Kidney capillary endothelial cell (primary cell): ENCODE data around the gene MEOX1.
A peak's percentile ranks its signal among the peaks of the same experiment; 100 is the strongest.

Source experiments
- DNase-seq: peaks from one replicate; pipeline ENCODE4 v3.0.0-alpha.2; 2018; ENCODE audit warnings: low spot score

MEOX1 gene

DNA sequence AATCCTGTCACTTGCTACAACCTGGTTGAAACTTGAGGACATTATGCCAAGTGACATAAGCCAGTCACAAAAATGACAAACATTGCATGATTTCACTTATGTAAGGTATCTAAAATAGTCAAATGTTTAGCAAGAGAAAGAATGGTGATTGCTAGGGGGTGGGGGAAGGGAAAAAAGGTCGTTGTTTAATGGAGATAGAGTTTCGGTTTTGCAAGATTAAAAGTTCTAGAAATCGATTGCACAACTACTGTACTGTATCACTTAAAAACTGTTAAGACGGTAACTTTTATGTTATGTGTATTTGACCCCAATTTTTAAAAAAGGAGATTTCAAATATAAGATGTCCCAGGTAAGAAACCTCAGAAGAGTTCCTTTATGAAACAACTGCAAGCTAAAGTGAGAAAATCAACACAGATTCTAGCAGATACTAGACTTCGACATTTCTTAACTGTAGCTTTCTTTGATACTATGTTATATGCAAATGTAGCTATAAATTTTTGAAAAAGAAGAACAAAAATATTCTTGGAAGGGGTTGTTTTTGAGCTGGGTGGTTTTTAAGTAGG is 5.9 kb downstream of the MEOX1 start:
- DNase-seq, result no peak

- no peak for DNase-seq
Observed at GRCh38 chr17:43652124-43652480, 9.6 kb downstream of the MEOX1 start.

DNA sequence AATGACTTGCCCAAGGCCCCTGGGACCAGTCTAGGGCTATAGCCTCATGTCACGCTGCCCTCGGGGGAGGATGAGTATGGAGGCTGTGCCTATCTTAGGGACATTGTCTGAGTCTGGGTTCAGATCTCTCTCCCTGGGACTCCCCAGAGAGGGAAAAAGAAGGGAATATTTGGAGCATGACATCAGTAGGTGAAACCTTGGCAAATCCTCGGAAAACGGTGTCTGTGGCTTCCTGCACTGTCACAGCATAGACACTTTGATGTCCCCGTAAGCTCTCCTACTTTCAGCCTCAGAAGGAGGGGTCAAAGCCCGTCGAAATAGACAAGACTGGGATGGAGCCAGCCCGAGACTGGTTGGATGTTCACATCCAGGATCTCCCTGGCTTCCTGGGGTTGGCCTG is 11.3 kb downstream of the MEOX1 start:
- no peak for DNase-seq

DNA sequence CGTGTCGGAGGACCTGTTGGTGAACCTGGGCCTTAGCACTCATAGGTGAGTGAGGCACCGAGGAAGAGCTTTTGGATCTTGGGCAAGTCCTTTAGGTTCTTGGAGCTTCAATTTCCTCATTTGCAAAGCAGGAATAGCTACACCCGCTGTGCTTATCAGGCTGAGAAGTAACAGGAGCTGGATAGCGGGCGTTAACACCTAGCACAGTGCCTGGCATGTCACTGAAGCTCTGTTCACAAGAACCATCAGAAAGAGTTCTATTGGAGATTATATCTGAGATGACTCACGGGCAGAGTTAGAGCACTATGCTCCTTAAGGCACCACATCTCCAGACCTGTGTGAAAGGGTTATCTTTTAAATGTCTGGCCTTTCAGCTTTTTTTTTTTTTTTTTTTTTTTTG is 12.8 kb downstream of the MEOX1 start:
- no peak for DNase-seq

GRCh38 chr17:43645765-43646481 is 15.8 kb downstream of the MEOX1 start:
- peak; percentile 49 for DNase-seq

GRCh38 chr17:43645450-43645764 is 16.3 kb downstream of the MEOX1 start:
- DNase-seq, result no peak

DNA sequence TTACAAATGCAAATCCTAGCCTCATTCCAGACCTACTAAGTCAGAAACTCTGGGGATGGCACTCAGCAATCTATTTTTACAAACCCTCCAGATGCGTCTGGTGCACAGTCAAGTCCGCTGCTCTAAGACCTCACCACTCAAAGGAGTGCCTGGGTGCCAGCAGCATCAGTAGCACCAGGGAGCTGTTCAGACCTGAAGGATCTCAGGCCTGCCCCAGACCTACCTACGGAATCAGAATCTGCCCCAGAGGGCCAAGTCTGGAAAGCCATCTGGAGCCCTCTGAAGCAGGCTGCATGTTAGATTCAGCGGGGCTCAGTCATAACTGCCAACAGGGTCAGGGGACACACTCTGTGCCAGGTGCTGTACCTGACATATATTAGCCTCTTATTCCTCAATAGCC is 17.6 kb downstream of the MEOX1 start:
- no peak for DNase-seq

- DNase-seq, result no peak
Observed at GRCh38 chr17:43641416-43641815, 20.3 kb downstream of the MEOX1 start.

DNA sequence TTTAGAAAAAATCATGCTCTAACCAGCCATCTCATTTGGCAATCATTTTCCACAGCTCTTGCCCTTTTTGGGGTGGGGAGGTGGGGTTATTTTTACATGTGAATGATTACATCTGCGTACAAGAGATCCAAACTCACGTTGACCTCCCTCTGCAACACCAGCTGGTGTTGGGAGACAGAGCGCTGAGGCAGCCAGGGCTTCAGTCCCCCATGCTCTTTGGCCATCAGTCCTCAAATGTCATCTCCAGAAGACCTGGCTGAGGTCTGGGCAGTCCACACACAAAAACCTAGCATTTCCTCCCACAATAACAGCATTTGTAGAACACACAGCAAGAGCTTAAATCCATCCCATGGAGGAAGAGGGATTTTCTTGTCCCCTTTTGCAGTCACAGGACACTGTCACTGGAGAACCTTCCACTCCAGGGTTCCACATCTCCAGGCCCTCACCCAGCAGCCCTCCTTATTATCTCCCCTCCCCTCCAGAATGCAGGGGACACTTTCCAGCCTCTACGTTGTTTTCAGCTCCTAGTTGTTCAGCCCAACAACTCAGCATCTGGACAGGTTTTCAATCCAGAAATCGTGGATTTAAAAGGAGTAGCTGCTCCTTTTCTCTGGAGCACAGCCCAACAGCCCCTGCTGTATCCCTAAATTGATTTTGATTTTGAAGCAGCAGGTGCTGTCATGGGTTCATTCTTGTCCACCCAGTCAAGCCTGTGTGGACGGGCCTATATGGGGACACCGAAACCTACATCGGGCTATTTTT is 21.1 kb downstream of the MEOX1 start:
- no peak for DNase-seq

DNA sequence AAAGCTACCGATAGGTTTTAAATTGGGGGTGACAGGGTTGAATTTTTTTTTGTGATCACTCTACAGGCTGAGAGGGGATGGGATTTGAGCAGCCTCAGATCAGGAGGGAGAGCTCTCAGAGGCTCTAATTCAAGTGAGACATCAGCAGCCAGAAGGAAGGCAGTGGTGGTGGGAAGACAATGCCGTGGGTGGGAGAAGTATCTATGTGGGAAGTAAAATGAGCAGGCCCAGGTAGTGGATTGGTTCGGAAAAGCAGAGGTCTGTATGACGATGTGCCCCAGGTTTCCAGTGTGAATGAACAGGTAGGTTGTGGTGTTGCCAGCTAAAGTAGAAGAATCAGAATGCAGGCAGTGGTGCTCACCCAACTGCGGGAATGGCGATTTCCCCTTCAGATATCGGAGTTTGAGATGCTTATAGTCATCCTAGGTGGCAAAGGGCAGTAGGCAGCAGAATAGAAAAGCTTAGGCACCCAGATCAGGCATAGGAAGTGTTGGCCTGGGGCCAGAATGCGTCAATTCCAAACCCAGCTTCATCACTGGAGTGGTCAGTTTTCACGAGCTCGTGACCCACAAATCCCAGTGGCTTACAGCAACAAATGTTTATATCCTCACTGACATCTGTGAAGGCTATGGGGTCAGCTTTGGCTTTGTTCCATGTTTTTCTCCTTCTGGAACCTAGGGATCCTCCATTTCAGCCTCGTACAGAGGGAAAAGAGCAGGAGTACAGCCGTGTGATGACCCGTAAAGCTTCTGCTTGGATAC is 24.0 kb downstream of the MEOX1 start:
- no peak for DNase-seq

- no peak for DNase-seq
Observed at GRCh38 chr17:43636426-43636825, 25.3 kb downstream of the MEOX1 start.

- DNase-seq, result no peak
Observed at GRCh38 chr17:43634591-43635125, 27.1 kb downstream of the MEOX1 start.

GRCh38 chr17:43632221-43632620 is 29.5 kb downstream of the MEOX1 start:
- DNase-seq, result no peak

GRCh38 chr17:43631429-43631828 is 30.3 kb downstream of the MEOX1 start:
- no peak for DNase-seq

GRCh38 chr17:43628089-43628650 is 33.6 kb downstream of the MEOX1 start:
- peak; percentile 26 for DNase-seq

DNA sequence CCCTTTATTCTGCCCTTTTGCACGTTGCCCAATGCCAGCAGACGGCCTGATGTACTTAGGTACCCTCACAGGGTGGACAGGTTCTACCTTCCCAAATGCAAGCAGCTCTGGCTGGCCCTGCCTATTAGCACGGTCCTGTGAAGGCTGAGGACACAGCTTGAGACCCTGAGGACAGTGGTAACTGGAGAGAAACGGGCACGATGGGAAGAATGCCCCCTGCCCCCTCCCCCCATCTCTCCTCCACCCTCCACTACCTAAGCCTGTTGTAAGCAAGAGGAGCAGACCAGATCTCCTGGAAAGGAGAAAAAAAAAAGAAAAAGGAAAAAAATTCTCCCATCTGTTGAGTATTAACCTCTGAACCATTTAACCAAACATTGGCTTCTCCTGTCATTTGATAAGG is 34.1 kb downstream of the MEOX1 start:
- DNase-seq, result no peak

DNA sequence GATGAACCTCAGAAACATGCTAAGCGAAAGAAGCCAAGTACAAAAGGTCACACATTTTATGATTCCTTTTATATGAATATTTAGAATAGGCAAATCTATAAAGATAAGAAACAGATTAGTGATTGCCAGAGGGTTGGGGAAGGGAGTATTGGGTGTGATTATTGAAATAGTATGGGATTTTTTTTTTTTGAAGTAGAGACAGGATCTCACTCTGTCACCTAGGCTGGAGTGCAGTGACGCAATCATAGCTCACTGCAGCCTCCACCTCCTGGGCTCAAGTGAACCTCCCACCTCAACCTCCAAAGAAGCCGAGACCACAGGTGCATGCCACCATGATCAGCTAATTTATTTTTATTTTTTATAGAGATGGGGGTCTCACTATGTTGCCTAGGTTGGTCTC is 35.7 kb downstream of the MEOX1 start:
- DNase-seq, result no peak

DNA sequence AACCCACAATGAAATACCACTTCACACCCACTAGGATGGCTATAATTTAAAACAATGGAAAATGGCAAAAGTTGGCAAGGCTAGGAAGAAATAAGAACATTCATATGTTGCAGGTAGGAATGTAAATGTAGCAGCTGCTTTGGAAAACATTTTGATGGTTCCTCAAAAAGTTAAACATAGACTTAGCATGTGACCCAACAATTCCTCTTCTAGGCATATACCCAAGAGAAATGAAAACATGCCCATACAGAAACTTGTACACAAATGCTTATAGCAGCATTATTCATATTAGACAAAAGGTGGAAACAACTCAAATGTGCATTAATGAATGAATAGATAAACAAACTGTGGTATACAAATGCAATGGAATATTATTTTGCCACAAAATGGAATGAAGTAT is 36.1 kb downstream of the MEOX1 start:
- no peak for DNase-seq

- no peak for DNase-seq
Observed at GRCh38 chr17:43620581-43620980, 41.1 kb downstream of the MEOX1 start.

DNA sequence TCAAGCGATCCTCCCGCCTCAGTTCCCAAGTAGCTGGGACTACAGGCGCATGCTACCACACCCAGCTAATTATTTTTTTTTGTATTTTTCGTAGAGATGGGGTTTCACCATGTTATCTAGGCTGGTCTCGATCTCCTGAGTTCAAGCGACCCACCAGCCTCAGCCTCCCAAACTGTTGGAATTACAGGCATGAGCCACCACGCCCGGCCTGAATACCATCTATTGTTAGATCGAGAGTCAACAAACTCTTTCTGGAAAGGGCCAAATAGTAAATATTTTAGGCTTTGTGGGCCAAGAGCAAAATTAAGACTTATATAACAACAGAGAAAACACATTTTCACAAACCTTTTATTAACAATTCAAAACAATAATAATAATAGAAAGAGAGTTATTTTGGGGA is 41.6 kb downstream of the MEOX1 start:
- DNase-seq, result no peak

- no peak for DNase-seq
Observed at GRCh38 chr17:43619705-43620104, 42.0 kb downstream of the MEOX1 start.

DNA sequence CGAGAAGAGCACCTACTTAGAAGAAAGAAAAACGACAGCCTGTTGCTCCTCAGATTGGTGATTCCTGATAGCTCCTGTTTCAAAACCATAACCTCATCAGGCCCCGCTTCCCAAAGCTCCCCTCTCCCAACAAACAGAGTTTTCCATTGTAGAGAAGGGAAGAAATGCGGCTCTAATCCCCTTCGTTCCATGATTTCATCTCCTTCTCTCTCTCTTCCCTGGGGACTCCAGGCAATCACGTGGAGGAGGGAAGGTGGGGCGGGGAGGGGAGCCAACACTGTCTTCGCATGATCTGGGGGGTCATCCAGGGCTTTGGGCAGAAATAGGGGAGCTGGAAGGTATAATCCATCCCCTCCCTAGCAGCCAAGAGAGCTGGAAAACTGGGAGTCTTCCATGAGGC is 43.4 kb downstream of the MEOX1 start:
- no peak for DNase-seq
